Uterus (tissue), 4 donors: ENCODE data around the gene CNTF. TPM values are rescaled to one million over a fixed set of nuclear protein-coding genes. Genes with fewer than 3 reads are reported as not detected.

ENCODE experiments used
- DNase-seq, 2 donors: peaks; one replicate each; pipeline ENCODE4 v3.0.0-alpha.2; 2019 to 2020
- H3K27ac ChIP-seq, 2 donors: fragments of 200-600 bp; sonication (generic); 1 replicate in 1 of 2; 2 replicates in 1 of 2; pipeline ENCODE4 v1.5.1; 2016 to 2018
- H3K27me3 ChIP-seq, 2 donors: fragments of 200-600 bp; sonication (generic); one replicate each; pipeline ENCODE4 v1.5.1; 2018 to 2019; ENCODE audit warnings: control low read depth in 1 of 2
- H3K36me3 ChIP-seq, 2 donors: fragments of 200-600 bp; sonication (generic); one replicate each; pipeline ENCODE4 v1.5.1; 2019; ENCODE audit warnings: control low read depth in 1 of 2
- H3K4me1 ChIP-seq, 2 donors: fragments of 200-600 bp; sonication (generic); one replicate each; pipeline ENCODE4 v1.5.1; 2018 to 2019; ENCODE audit warnings: control low read depth in 1 of 2
- H3K4me3 ChIP-seq, 2 donors: fragments of 200-600 bp; sonication (generic); 1 replicate in 1 of 2; 2 replicates in 1 of 2; pipeline ENCODE4 v1.5.1; 2018 to 2019; ENCODE audit warnings: mild to moderate bottlenecking in 1 of 2
- H3K9me3 ChIP-seq, 2 donors: fragments of 200-600 bp; sonication (generic); one replicate each; pipeline ENCODE4 v1.5.1; 2019; ENCODE audit warnings: control low read depth in 1 of 2
- CTCF ChIP-seq, 4 experiments: fragments of 200-600 bp in 2 of 4; fragments of 450-650 bp in 2 of 4; sonication (generic) in 2 of 4; IDR thresholded peaks; one replicate each; pipeline ENCODE4 v1.5.1; 2016 to 2019; ENCODE audit warnings: antibody characterized with exemption in 4 of 4, mild to moderate bottlenecking in 2 of 4, moderate library complexity in 1 of 4
- POLR2A ChIP-seq, 2 donors: fragments of 450-650 bp; IDR thresholded peaks; one replicate each; pipeline ENCODE4 v1.6.1; 2016; ENCODE audit warnings: antibody characterized with exemption in 2 of 2, mild to moderate bottlenecking in 1 of 2, moderate library complexity in 1 of 2
- intact Hi-C: fragments of 100-400 bp; cut with DNase I; formaldehyde crosslinking; loops from one replicate; pipeline ENCODE4 v1.15.1; 2023; ENCODE audit warnings: low total_unique reads
- total RNA-seq, 4 donors: library from RNA; depleted of rRNA in 3 of 4; stranded (reverse); fragments of >200 nt in 3 of 4; gene quantifications; one replicate each; pipeline versions ENCODE4 v1.1.0 to v1.2.4, GENCODE V29; 2014 to 2023
- donor health status: DM: yes; HTN: yes; CAD: no.

Gene CNTF
- total RNA-seq, 4 donors from 2014 or later, result 1.1 to 1.2 TPM; not detected in 2

GRCh38 chr11:58636587-58636986, 14.1 kb downstream of the CNTF start:
- Histone ChIP-seq H3K36me3 (no peaks in the 10 kb centered on the region), H3K4me3 (no peak overlapping the region), H3K9me3 (no peaks in the 10 kb centered on the region), H3K4me1 (no peaks in the 10 kb centered on the region), H3K27me3 (no peaks in the 10 kb centered on the region), H3K27ac (no peak overlapping the region)
- no peak for DNase-seq
- TF ChIP-seq POLR2A (IDR thresholded peaks at IDR 0.05), result no peak
- TF ChIP-seq CTCF (IDR thresholded peaks at IDR 0.05), result no peak
- intact Hi-C loops, result no loop called here

- H3K27me3 ChIP-seq, result no peaks in the 10 kb centered on the region
- H3K4me1 ChIP-seq, result no peaks in the 10 kb centered on the region
- no peak for DNase-seq
- no peak overlapping the region for H3K4me3 ChIP-seq
- H3K27ac ChIP-seq, result no peak overlapping the region
- H3K9me3 ChIP-seq, result no peaks in the 10 kb centered on the region
- no peaks in the 10 kb centered on the region for H3K36me3 ChIP-seq
- no peak for TF ChIP-seq CTCF (IDR thresholded peaks at IDR 0.05)
- intact Hi-C loops, result no loop called here
Observed at GRCh38 chr11:58637371-58637770, 14.9 kb downstream of the CNTF start.

- intact Hi-C loops, result no loop called here
- TF ChIP-seq CTCF (IDR thresholded peaks at IDR 0.05) (no peak), POLR2A (IDR thresholded peaks at IDR 0.05) (no peak)
- no peaks in the 10 kb centered on the region for H3K27me3 ChIP-seq
- DNase-seq, result no peak
- no peaks in the 10 kb centered on the region for H3K4me1 ChIP-seq
- no peaks in the 10 kb centered on the region for H3K9me3 ChIP-seq
- H3K27ac ChIP-seq, result no peak overlapping the region
- H3K36me3 ChIP-seq, result no peaks in the 10 kb centered on the region
- H3K4me3 ChIP-seq, result no peak overlapping the region
Observed at GRCh38 chr11:58639103-58639502, 16.6 kb downstream of the CNTF start.

GRCh38 chr11:58639669-58640068, 17.2 kb downstream of the CNTF start:
- no peak for TF ChIP-seq POLR2A (IDR thresholded peaks at IDR 0.05)
- TF ChIP-seq CTCF (IDR thresholded peaks at IDR 0.05), result no peak
- Histone ChIP-seq H3K36me3 (no peaks in the 10 kb centered on the region), H3K4me1 (no peaks in the 10 kb centered on the region), H3K27me3 (no peaks in the 10 kb centered on the region), H3K4me3 (no peak overlapping the region), H3K9me3 (no peaks in the 10 kb centered on the region), H3K27ac (no peak overlapping the region)
- no peak for DNase-seq
- intact Hi-C loops, result no loop called here

- H3K36me3 ChIP-seq, result no peaks in the 10 kb centered on the region
- H3K4me3 ChIP-seq, result no peak overlapping the region
- no peak overlapping the region for H3K27ac ChIP-seq
- no peaks in the 10 kb centered on the region for H3K27me3 ChIP-seq
- DNase-seq, result no peak
- intact Hi-C loops, result no loop called here
- H3K4me1 ChIP-seq, result no peaks in the 10 kb centered on the region
- TF ChIP-seq POLR2A (IDR thresholded peaks at IDR 0.05), result no peak
- no peak for TF ChIP-seq CTCF (IDR thresholded peaks at IDR 0.05)
- H3K9me3 ChIP-seq, result no peaks in the 10 kb centered on the region
Observed at GRCh38 chr11:58640386-58641023, 18.0 kb downstream of the CNTF start.
